Activated CD8-positive, alpha-beta memory T cell treated with anti-CD3 and anti-CD28 coated beads for 48 hours (primary cell): ENCODE measurements around the gene SRP19.
"Not testable (repeated sequence)": the region's sequence is repeated elsewhere in the genome, so short reads cannot be mapped to it uniquely, and the experiment has no call there.

Experiments used
- DNase-seq, 3 experiments: peaks; one replicate each; pipeline ENCODE4 v3.0.0-alpha.2; 2020; ENCODE audit warnings: low read depth in 2 of 3, low spot score in 2 of 3

Gene SRP19

GRCh38 chr5:112860929-112861637 lies at the start of gene SRP19:
Gene SRP19, plus strand, starts transcription at chr5:112861287. Its CDS starts 90 bp downstream, at chr5:112861377.
- peak; percentile 74 to 83 (median 77) for DNase-seq

- no peak for DNase-seq
These were observed 48.5 kb upstream of the SRP19 start for GRCh38 chr5:112812549-112812948.

GRCh38 chr5:112820246-112820645 lies 40.8 kb upstream of the SRP19 start:
- DNase-seq: no peak

GRCh38 chr5:112822456-112822855 lies 38.6 kb upstream of the SRP19 start:
- no peak for DNase-seq

- no peak for DNase-seq
These were observed 37.9 kb upstream of the SRP19 start for GRCh38 chr5:112823181-112823580.

- no peak for DNase-seq
These were observed 37.4 kb upstream of the SRP19 start for GRCh38 chr5:112823656-112824055.

GRCh38 chr5:112824197-112824596 lies 36.9 kb upstream of the SRP19 start:
- no peak for DNase-seq

GRCh38 chr5:112830378-112830777 lies 30.7 kb upstream of the SRP19 start:
- no peak for DNase-seq

- no peak for DNase-seq
These were observed 27.1 kb upstream of the SRP19 start for GRCh38 chr5:112833971-112834370.

GRCh38 chr5:112844489-112844888 lies 16.6 kb upstream of the SRP19 start:
- no peak for DNase-seq

GRCh38 chr5:112846556-112846955 lies 14.5 kb upstream of the SRP19 start:
- DNase-seq: no peak

- no peak for DNase-seq
These were observed 13.8 kb upstream of the SRP19 start for GRCh38 chr5:112847306-112847705.

- no peak for DNase-seq
These were observed 12.8 kb upstream of the SRP19 start for GRCh38 chr5:112848116-112848811.

GRCh38 chr5:112849912-112850311 lies 11.2 kb upstream of the SRP19 start:
- DNase-seq: no peak

- no peak for DNase-seq
These were observed 6.4 kb upstream of the SRP19 start for GRCh38 chr5:112854651-112855050.

- DNase-seq: no peak
These were observed 3.2 kb upstream of the SRP19 start for GRCh38 chr5:112857866-112858265.

- DNase-seq: not testable (repeated sequence)
These were observed 537 bp upstream of the SRP19 start for GRCh38 chr5:112860571-112860928.

GRCh38 chr5:112861638-112861985 lies 525 bp downstream of the SRP19 start:
- no peak for DNase-seq

- no peak for DNase-seq
These were observed 998 bp downstream of the SRP19 start for GRCh38 chr5:112862085-112862484.

GRCh38 chr5:112863549-112863948 lies 2.5 kb downstream of the SRP19 start:
- DNase-seq: no peak

GRCh38 chr5:112865128-112865527 lies 4.0 kb downstream of the SRP19 start:
- DNase-seq: no peak

- DNase-seq: no peak
These were observed 5.7 kb downstream of the SRP19 start for GRCh38 chr5:112866739-112867138.

GRCh38 chr5:112867411-112867810 lies 6.3 kb downstream of the SRP19 start:
- no peak for DNase-seq
